CD14-positive monocyte (primary cell): Measurements from ENCODE around the gene GDF2. TPM values are rescaled to one million over a fixed set of nuclear protein-coding genes. Genes with fewer than 3 reads are reported as not detected.
A peak's percentile ranks its signal among the peaks of the same experiment; 100 is the strongest.

Source experiments
- DNase-seq, 3 donors: peaks; one replicate each; pipeline ENCODE4 v3.0.0-alpha.2; 2011 to 2022
- H2AFZ ChIP-seq: 2 replicates; pipeline ENCODE4 v1.6.0; 2012; ENCODE audit warnings: mild to moderate bottlenecking, low read depth, low read length, inconsistent platforms; ENCODE audit not compliant: insufficient read depth, poor library complexity, severe bottlenecking
- H3K27ac ChIP-seq, 2 donors: 1 replicate in 1 of 2; 2 replicates in 1 of 2; pipeline ENCODE4 v1.5.1; 2012 to 2013; ENCODE audit warnings: low read length in 2 of 2, control low read depth in 1 of 2, inconsistent platforms in 1 of 2, low read depth in 1 of 2, mild to moderate bottlenecking in 1 of 2
- H3K27me3 ChIP-seq, 2 donors: one replicate each; pipeline versions ENCODE4 v1.6.0 to v1.6.1; 2011 to 2013; ENCODE audit warnings: low read length in 2 of 2; ENCODE audit not compliant: control insufficient read depth in 2 of 2, insufficient read depth in 2 of 2
- H3K36me3 ChIP-seq, 2 donors: replicated peaks in 1 of 2; 1 replicate in 1 of 2; 2 replicates in 1 of 2; pipeline versions ENCODE4 v1.5.1 to v1.6.1; 2012 to 2013; ENCODE audit warnings: low read length in 2 of 2, control low read depth in 1 of 2, inconsistent platforms in 1 of 2, mild to moderate bottlenecking in 1 of 2; ENCODE audit not compliant: insufficient read depth in 2 of 2, control insufficient read depth in 1 of 2
- H3K4me1 ChIP-seq, 2 donors: 1 replicate in 1 of 2; 2 replicates in 1 of 2; pipeline versions ENCODE4 v1.5.1 to v1.6.1; 2012 to 2013; ENCODE audit warnings: low read length in 2 of 2, control low read depth in 1 of 2, inconsistent platforms in 1 of 2, mild to moderate bottlenecking in 1 of 2, moderate library complexity in 1 of 2; ENCODE audit not compliant: insufficient read depth in 2 of 2, control insufficient read depth in 1 of 2
- H3K4me2 ChIP-seq: replicated peaks from 2 replicates; pipeline ENCODE3; 2012; ENCODE audit warnings: low read length, moderate library complexity, mild to moderate bottlenecking; ENCODE audit not compliant: poor library complexity, severe bottlenecking; ENCODE audit errors: extremely low read depth
- H3K4me3 ChIP-seq, 3 experiments: fragments of 200-600 bp in 1 of 3; sonication (generic) in 1 of 3; replicated peaks in 1 of 3; 1 replicate in 2 of 3; 2 replicates in 1 of 3; pipeline ENCODE4 v1.5.1; 2011 to 2013; ENCODE audit warnings: low read length in 3 of 3, mild to moderate bottlenecking in 3 of 3, control low read depth in 2 of 3, low read depth in 2 of 3, inconsistent platforms in 1 of 3, moderate library complexity in 1 of 3
- H3K79me2 ChIP-seq: 2 replicates; pipeline ENCODE4 v1.6.0; 2012; ENCODE audit warnings: mild to moderate bottlenecking, control low read depth, inconsistent platforms, low read length, moderate library complexity; ENCODE audit not compliant: insufficient read depth
- H3K9ac ChIP-seq: 2 replicates; pipeline ENCODE4 v1.6.0; 2017; ENCODE audit warnings: low read length, mild to moderate bottlenecking; ENCODE audit not compliant: insufficient read depth, poor library complexity, severe bottlenecking
- H3K9me3 ChIP-seq, 2 donors: replicated peaks in 1 of 2; 1 replicate in 1 of 2; 2 replicates in 1 of 2; pipeline versions ENCODE4 v1.5.1 to v1.6.1; 2012 to 2013; ENCODE audit warnings: low read length in 2 of 2, control low read depth in 1 of 2; ENCODE audit not compliant: control insufficient read depth in 1 of 2, insufficient read depth in 1 of 2
- H4K20me1 ChIP-seq: 2 replicates; pipeline ENCODE4 v1.6.0; 2012; ENCODE audit warnings: mild to moderate bottlenecking, low read length, control low read depth, moderate library complexity; ENCODE audit not compliant: insufficient read depth
- H3K27ac Mint-ChIP-seq, 7 donors: one replicate each; pipeline ENCODE4 v1.8.0; 2020; ENCODE audit warnings: mild to moderate bottlenecking in 7 of 7, mixed read lengths in 7 of 7, moderate library complexity in 6 of 7, inconsistent platforms in 2 of 7
- H3K27me3 Mint-ChIP-seq, 3 donors: one replicate each; pipeline ENCODE4 v1.8.0; 2021 to 2022; ENCODE audit warnings: low read depth in 3 of 3, mild to moderate bottlenecking in 3 of 3, mixed read lengths in 3 of 3, moderate library complexity in 3 of 3, inconsistent platforms in 1 of 3
- H3K36me3 Mint-ChIP-seq, 2 donors: one replicate each; pipeline ENCODE4 v1.8.0; 2020; ENCODE audit warnings: mixed read lengths in 2 of 2, inconsistent platforms in 1 of 2, mild to moderate bottlenecking in 1 of 2
- H3K4me1 Mint-ChIP-seq: one replicate; pipeline ENCODE4 v1.8.0; 2020; ENCODE audit warnings: mild to moderate bottlenecking, mixed read lengths
- H3K4me3 Mint-ChIP-seq, 2 donors: one replicate each; pipeline ENCODE4 v1.8.0; 2020; ENCODE audit warnings: mild to moderate bottlenecking in 2 of 2, mixed read lengths in 2 of 2, moderate library complexity in 1 of 2
- H3K9me3 Mint-ChIP-seq, 7 donors: one replicate each; pipeline ENCODE4 v1.8.0; 2020 to 2022; ENCODE audit warnings: mixed read lengths in 7 of 7, mild to moderate bottlenecking in 6 of 7, moderate library complexity in 6 of 7, inconsistent platforms in 2 of 7
- CTCF ChIP-seq: fragments of 200-600 bp; IDR thresholded peaks from one replicate; pipeline ENCODE4 v1.8.0; 2022; ENCODE audit warnings: antibody characterized with exemption, mild to moderate bottlenecking
- WGBS: methylation state at CpG from one replicate; pipeline ENCODE4 v1.1.5; 2013; ENCODE audit warnings: missing lambda C conversion rate; ENCODE audit not compliant: insufficient coverage; 5-methylcytosine and 5-hydroxymethylcytosine counted together
- intact Hi-C, 2 donors: fragments of 100-400 bp; cut with micrococcal nuclease; formaldehyde crosslinking; loops; one replicate each; pipeline versions ENCODE4 v1.15.0 to v1.15.1; 2023
- polyA plus RNA-seq, 3 donors: library from polyadenylated mRNA; depleted of rRNA in 1 of 3; unstranded in 2 of 3; stranded (reverse) in 1 of 3; fragments of 300-500 nt in 2 of 3; fragments of >200 nt in 1 of 3; fragmentation: Illumina TruSeq in 2 of 3; gene quantifications; 1 replicate in 2 of 3; 2 replicates in 1 of 3; pipeline ENCODE4 v1.2.3, GENCODE V29; 2012 to 2021

GDF2 gene
- polyA plus RNA-seq, 3 donors, result not detected

GRCh38 chr10:47310090-47310505 lies 12.2 kb upstream of the GDF2 start:
- no peak overlapping the region for H3K27ac ChIP-seq
- WGBS, result 96% methylated on average over 37 of the region's 37 CpGs
- no peak overlapping the region for H2AFZ ChIP-seq
- peaks cover 6% of the 10 kb centered on the region for H3K4me1 Mint-ChIP-seq
- no peaks in the 10 kb centered on the region for H3K79me2 ChIP-seq
- H3K9ac ChIP-seq, result no peak overlapping the region
- no peaks in the 10 kb centered on the region for H3K9me3 ChIP-seq
- TF ChIP-seq CTCF, result no peak
- no peaks in the 10 kb centered on the region for H4K20me1 ChIP-seq
- intact Hi-C loops, result loop anchor here in 1 of 2 donors (2.0 kb wide), 1 partner anchor 261 kb away; no protein-coding TSS in a partner anchor
- no peaks in the 10 kb centered on the region for H3K36me3 ChIP-seq
- H3K27me3 Mint-ChIP-seq, result peaks cover 9 to 16% (median 14%) of the 10 kb centered on the region in 3 donors
- H3K27me3 ChIP-seq, result no peaks in the 10 kb centered on the region
- H3K4me3 Mint-ChIP-seq, result no peak overlapping the region
- no peak overlapping the region for H3K27ac Mint-ChIP-seq
- no peak for DNase-seq
- no peak overlapping the region for H3K4me3 ChIP-seq
- no peaks in the 10 kb centered on the region for H3K4me1 ChIP-seq
- H3K9me3 Mint-ChIP-seq, result no peaks in the 10 kb centered on the region
- H3K36me3 Mint-ChIP-seq, result no peaks in the 10 kb centered on the region
- no peak overlapping the region for H3K4me2 ChIP-seq

GRCh38 chr10:47311193-47311931 lies 10.9 kb upstream of the GDF2 start:
- H3K27ac Mint-ChIP-seq, result peak overlapping the region in 1 of 7 donors; percentile 18
- no peak overlapping the region for H3K27ac ChIP-seq
- H2AFZ ChIP-seq, result no peak overlapping the region
- no peaks in the 10 kb centered on the region for H3K36me3 Mint-ChIP-seq
- no peaks in the 10 kb centered on the region for H3K9me3 ChIP-seq
- peaks cover 8 to 19% (median 13%) of the 10 kb centered on the region in 3 donors for H3K27me3 Mint-ChIP-seq
- no peak for TF ChIP-seq CTCF
- no peaks in the 10 kb centered on the region for H3K79me2 ChIP-seq
- no peak overlapping the region for H3K4me2 ChIP-seq
- H3K27me3 ChIP-seq, result no peaks in the 10 kb centered on the region
- no peak overlapping the region for H3K4me3 Mint-ChIP-seq
- no peak overlapping the region for H3K9ac ChIP-seq
- H3K4me1 Mint-ChIP-seq, result peaks cover 6% of the 10 kb centered on the region
- intact Hi-C loops, result loop anchor here in 1 of 2 donors (2.0 kb wide), 1 partner anchor 263 kb away; no protein-coding TSS in a partner anchor
- no peaks in the 10 kb centered on the region for H3K9me3 Mint-ChIP-seq
- 68% methylated on average over 5 of the region's 10 CpGs for WGBS
- DNase-seq, result no peak
- H3K4me1 ChIP-seq, result no peaks in the 10 kb centered on the region
- no peaks in the 10 kb centered on the region for H3K36me3 ChIP-seq
- no peaks in the 10 kb centered on the region for H4K20me1 ChIP-seq
- no peak overlapping the region for H3K4me3 ChIP-seq
